Esophagus muscularis mucosa (tissue), 4 donors: ENCODE results near the gene NPC1.

Source experiments
- EP300 ChIP-seq: sonication (generic); formaldehyde crosslinking; IDR thresholded peaks from one replicate; pipeline ENCODE4 v1.6.1; 2017; ENCODE audit warnings: antibody characterized with exemption
- POLR2A ChIP-seq: fragments of 450-650 bp; IDR thresholded peaks from one replicate; pipeline ENCODE4 v1.6.1; 2017; ENCODE audit warnings: antibody characterized with exemption, moderate library complexity, mild to moderate bottlenecking, low read depth
- POLR2AphosphoS5 ChIP-seq, 2 donors: sonication (generic); formaldehyde crosslinking; IDR thresholded peaks; one replicate each; pipeline ENCODE4 v1.6.1; 2017; ENCODE audit warnings: antibody characterized with exemption in 2 of 2
- TF ChIP-seq, protein P1 (sequence below), 3 experiments: fragments of 200-600 bp in 2 of 3; fragments of 450-650 bp in 1 of 3; sonication (generic) in 2 of 3; IDR thresholded peaks; one replicate each; pipeline ENCODE4 v1.5.1; 2017 to 2019; ENCODE audit warnings: antibody characterized with exemption in 3 of 3, mild to moderate bottlenecking in 2 of 3, moderate library complexity in 1 of 3

GRCh38 chr18:23608211-23608610 is 21.9 kb upstream of the NPC1 start:
- TF ChIP-seq, protein P1, sequence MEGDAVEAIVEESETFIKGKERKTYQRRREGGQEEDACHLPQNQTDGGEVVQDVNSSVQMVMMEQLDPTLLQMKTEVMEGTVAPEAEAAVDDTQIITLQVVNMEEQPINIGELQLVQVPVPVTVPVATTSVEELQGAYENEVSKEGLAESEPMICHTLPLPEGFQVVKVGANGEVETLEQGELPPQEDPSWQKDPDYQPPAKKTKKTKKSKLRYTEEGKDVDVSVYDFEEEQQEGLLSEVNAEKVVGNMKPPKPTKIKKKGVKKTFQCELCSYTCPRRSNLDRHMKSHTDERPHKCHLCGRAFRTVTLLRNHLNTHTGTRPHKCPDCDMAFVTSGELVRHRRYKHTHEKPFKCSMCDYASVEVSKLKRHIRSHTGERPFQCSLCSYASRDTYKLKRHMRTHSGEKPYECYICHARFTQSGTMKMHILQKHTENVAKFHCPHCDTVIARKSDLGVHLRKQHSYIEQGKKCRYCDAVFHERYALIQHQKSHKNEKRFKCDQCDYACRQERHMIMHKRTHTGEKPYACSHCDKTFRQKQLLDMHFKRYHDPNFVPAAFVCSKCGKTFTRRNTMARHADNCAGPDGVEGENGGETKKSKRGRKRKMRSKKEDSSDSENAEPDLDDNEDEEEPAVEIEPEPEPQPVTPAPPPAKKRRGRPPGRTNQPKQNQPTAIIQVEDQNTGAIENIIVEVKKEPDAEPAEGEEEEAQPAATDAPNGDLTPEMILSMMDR (IDR thresholded peaks at IDR 0.05), result no peak
- TF ChIP-seq POLR2A (no peak), POLR2AphosphoS5 (IDR thresholded peaks at IDR 0.05) (no peak), EP300 (no peak)
